Astrocyte (in vitro differentiated cells and primary cell): ENCODE data around the gene IVNS1ABP.

Source experiments
- EZH2 ChIP-seq: IDR thresholded peaks from 2 replicates; pipeline ENCODE4 v1.6.1; 2012; ENCODE audit warnings: mild to moderate bottlenecking, low read length, inconsistent platforms; ENCODE audit not compliant: insufficient read depth
- TF ChIP-seq, protein P1 (sequence below): IDR thresholded peaks from 2 replicates; pipeline ENCODE4 v1.5.1; 2011; ENCODE audit warnings: low read depth, mild to moderate bottlenecking, inconsistent platforms, low read length, moderate library complexity; ENCODE audit not compliant: insufficient read depth

DNA sequence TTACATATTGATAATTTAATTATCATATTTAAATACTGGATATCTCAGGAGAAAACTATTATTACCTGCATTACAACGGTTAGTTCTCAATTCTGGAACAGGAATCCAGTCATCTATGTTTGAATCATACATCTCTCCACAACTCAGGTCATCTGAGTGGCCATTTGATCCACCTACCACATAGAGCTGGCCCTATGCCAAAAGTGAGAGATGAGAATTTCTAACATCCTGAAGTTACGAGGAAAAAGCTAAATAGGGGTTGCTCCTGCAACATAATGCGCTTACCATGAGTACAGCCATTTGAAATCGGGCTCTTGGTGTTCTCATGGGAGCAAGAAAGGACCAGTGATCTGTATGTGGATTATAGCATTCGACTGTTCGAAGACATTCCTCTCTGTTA is 16.9 kb downstream of the IVNS1ABP start:
- TF ChIP-seq, protein P1, sequence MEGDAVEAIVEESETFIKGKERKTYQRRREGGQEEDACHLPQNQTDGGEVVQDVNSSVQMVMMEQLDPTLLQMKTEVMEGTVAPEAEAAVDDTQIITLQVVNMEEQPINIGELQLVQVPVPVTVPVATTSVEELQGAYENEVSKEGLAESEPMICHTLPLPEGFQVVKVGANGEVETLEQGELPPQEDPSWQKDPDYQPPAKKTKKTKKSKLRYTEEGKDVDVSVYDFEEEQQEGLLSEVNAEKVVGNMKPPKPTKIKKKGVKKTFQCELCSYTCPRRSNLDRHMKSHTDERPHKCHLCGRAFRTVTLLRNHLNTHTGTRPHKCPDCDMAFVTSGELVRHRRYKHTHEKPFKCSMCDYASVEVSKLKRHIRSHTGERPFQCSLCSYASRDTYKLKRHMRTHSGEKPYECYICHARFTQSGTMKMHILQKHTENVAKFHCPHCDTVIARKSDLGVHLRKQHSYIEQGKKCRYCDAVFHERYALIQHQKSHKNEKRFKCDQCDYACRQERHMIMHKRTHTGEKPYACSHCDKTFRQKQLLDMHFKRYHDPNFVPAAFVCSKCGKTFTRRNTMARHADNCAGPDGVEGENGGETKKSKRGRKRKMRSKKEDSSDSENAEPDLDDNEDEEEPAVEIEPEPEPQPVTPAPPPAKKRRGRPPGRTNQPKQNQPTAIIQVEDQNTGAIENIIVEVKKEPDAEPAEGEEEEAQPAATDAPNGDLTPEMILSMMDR = no peak
- no peak for TF ChIP-seq EZH2
